Caco-2 (cell line): Measurements from ENCODE around the gene SH2D1A. TPM values are rescaled to one million over a fixed set of nuclear protein-coding genes. Genes with fewer than 3 reads are reported as not detected.

Experiments used
- BruUV-seq: library from RNA; stranded (reverse); fragments of 400-500 nt; replicated peaks from 2 replicates; lab custom pipeline; 2021; lab: Mats Ljungman, UMichigan
- CTCF ChIA-PET: fragments of 300-600 bp; sonication (Branson Sonifier 250); formaldehyde crosslinking; loops from one replicate; lab custom pipeline; 2022; ENCODE audit warnings: antibody characterized with exemption; lab: Charles Lee
- POLR2A ChIA-PET: fragments of 300-600 bp; sonication (Branson Sonifier 250); formaldehyde crosslinking; loops from one replicate; lab custom pipeline; 2022; ENCODE audit warnings: antibody characterized with exemption; lab: Charles Lee
- DNase-seq, 2 experiments: peaks; one replicate each; pipeline versions ENCODE4 v3.0.0 to v3.0.0-alpha.2; 2020 to 2022
- H3K27me3 ChIP-seq: replicated peaks from 2 replicates; pipeline ENCODE4 v1.6.0; 2011; ENCODE audit warnings: low read length; ENCODE audit not compliant: control insufficient read depth, insufficient read depth
- H3K36me3 ChIP-seq: 2 replicates; pipeline ENCODE4 v1.5.1; 2011; ENCODE audit warnings: low read length; ENCODE audit not compliant: control insufficient read depth, insufficient read depth
- H3K4me1 ChIP-seq: fragments of 250-450 bp; sonication (Bioruptor Pico); 2 replicates; pipeline ENCODE4 v1.5.1; 2020; ENCODE audit warnings: mild to moderate bottlenecking
- H3K4me3 ChIP-seq: 2 replicates; pipeline ENCODE4 v1.5.1; 2011; ENCODE audit warnings: low read depth, mild to moderate bottlenecking, control low read depth, low read length
- H3K9me3 ChIP-seq: fragments of 250-450 bp; sonication (Bioruptor Pico); 2 replicates; pipeline ENCODE4 v1.5.1; 2020; ENCODE audit warnings: mild to moderate bottlenecking, moderate library complexity
- H3K27ac Mint-ChIP-seq: one replicate; pipeline ENCODE4 v1.8.0; 2022; ENCODE audit warnings: mixed read lengths; ENCODE audit not compliant: unreplicated experiment
- H3K27me3 Mint-ChIP-seq: one replicate; pipeline ENCODE4 v1.8.0; 2022; ENCODE audit warnings: mixed read lengths; ENCODE audit not compliant: insufficient read depth, unreplicated experiment
- H3K36me3 Mint-ChIP-seq: one replicate; pipeline ENCODE4 v1.8.0; 2022; ENCODE audit warnings: mild to moderate bottlenecking, mixed read lengths; ENCODE audit not compliant: insufficient read depth, unreplicated experiment
- H3K4me1 Mint-ChIP-seq: one replicate; pipeline ENCODE4 v1.8.0; 2022; ENCODE audit warnings: low read depth, mixed read lengths; ENCODE audit not compliant: unreplicated experiment
- H3K4me3 Mint-ChIP-seq: one replicate; pipeline ENCODE4 v1.8.0; 2022; ENCODE audit warnings: mild to moderate bottlenecking, moderate library complexity, mixed read lengths; ENCODE audit not compliant: unreplicated experiment
- H3K9me3 Mint-ChIP-seq: one replicate; pipeline ENCODE4 v1.8.0; 2022; ENCODE audit warnings: mixed read lengths; ENCODE audit not compliant: unreplicated experiment
- intact Hi-C: fragments of 100-400 bp; cut with micrococcal nuclease; formaldehyde crosslinking; loops from one replicate; pipeline ENCODE4 v1.10.0; 2022; ENCODE audit not compliant: unreplicated experiment
- total RNA-seq: library from RNA; stranded (reverse); gene quantifications from 2 replicates; pipeline ENCODE4 v1.2.3, GENCODE V29; 2022
- TF ChIP-seq, protein P1 (sequence below), 2 experiments: fragments of 200-600 bp in 1 of 2; IDR thresholded peaks; 1 replicate in 1 of 2; 2 replicates in 1 of 2; pipeline versions ENCODE4 v1.5.1 to v1.8.0; 2011 to 2022; ENCODE audit warnings: antibody characterized with exemption in 1 of 2, control low read depth in 1 of 2, inconsistent platforms in 1 of 2, low read depth in 1 of 2, low read length in 1 of 2, mild to moderate bottlenecking in 1 of 2, moderate library complexity in 1 of 2; ENCODE audit not compliant: insufficient read depth in 1 of 2, severe bottlenecking in 1 of 2, unreplicated experiment in 1 of 2

SH2D1A gene
- total RNA-seq, 1 experiment from 2014 or later, result not detected

DNA sequence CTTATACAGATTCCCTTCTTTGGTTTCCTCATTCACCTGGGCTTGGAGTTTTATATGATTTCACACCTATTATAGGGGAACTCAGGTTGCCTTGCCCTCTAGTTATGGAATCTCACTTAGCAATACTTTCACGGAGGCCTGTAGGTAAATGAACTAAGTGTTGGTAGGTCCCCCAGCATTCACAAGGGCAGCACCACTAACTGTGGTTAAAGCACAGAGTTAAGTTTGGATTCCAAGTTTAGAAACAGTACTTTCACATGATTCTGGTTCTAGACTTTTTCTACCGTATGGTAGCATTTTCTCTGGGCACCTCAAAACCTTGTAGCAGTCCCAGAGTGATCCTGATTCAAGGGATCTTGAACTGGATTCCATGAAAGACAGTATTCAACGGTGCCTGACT is 46.4 kb downstream of the SH2D1A start:
- no TSS peak for BruUV-seq
- no peaks in the 10 kb centered on the region for H3K4me1 Mint-ChIP-seq
- CTCF ChIA-PET, result no interaction called here
- no peaks in the 10 kb centered on the region for H3K27me3 Mint-ChIP-seq
- POLR2A ChIA-PET, result no interaction called here
- H3K27ac Mint-ChIP-seq, result no peak overlapping the region
- no peaks in the 10 kb centered on the region for H3K36me3 ChIP-seq
- no peaks in the 10 kb centered on the region for H3K9me3 Mint-ChIP-seq
- H3K9me3 ChIP-seq, result no peaks in the 10 kb centered on the region
- no peaks in the 10 kb centered on the region for H3K36me3 Mint-ChIP-seq
- no peaks in the 10 kb centered on the region for H3K27me3 ChIP-seq
- H3K4me1 ChIP-seq, result no peaks in the 10 kb centered on the region
- H3K4me3 Mint-ChIP-seq, result no peak overlapping the region
- TF ChIP-seq, protein P1, sequence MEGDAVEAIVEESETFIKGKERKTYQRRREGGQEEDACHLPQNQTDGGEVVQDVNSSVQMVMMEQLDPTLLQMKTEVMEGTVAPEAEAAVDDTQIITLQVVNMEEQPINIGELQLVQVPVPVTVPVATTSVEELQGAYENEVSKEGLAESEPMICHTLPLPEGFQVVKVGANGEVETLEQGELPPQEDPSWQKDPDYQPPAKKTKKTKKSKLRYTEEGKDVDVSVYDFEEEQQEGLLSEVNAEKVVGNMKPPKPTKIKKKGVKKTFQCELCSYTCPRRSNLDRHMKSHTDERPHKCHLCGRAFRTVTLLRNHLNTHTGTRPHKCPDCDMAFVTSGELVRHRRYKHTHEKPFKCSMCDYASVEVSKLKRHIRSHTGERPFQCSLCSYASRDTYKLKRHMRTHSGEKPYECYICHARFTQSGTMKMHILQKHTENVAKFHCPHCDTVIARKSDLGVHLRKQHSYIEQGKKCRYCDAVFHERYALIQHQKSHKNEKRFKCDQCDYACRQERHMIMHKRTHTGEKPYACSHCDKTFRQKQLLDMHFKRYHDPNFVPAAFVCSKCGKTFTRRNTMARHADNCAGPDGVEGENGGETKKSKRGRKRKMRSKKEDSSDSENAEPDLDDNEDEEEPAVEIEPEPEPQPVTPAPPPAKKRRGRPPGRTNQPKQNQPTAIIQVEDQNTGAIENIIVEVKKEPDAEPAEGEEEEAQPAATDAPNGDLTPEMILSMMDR (IDR thresholded peaks at IDR 0.05; ENCODE audit: insufficient read depth in 1 of 2, low read depth in 1 of 2, low read length in 1 of 2, severe bottlenecking in 1 of 2, unreplicated experiment in 1 of 2), result no peak
- no peak overlapping the region for H3K4me3 ChIP-seq
- DNase-seq, result no peak
- intact Hi-C loops, result no loop called here

DNA sequence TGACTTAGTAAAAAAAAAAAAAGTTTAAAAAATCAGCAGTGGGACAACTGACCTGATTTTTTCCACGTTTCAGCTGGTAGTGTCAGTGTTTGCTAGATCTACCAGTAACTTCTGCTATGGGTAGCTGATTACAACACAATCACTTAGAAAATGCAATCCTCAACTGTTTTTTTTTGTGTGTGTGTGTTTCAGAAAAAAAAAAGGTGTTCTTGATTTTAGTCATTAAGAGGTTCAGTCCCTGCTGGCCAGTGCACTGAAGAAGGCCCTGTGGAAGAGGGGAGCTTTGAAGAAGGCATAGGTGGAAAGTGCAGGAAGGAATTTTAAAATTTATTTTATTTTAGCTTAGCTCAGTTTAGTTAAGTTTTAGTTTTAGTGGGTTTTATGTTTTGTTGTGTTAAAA is 46.9 kb downstream of the SH2D1A start:
- Mint-ChIP-seq H3K4me1 (no peaks in the 10 kb centered on the region), H3K9me3 (no peaks in the 10 kb centered on the region), H3K27ac (no peak overlapping the region), H3K4me3 (no peak overlapping the region), H3K27me3 (no peaks in the 10 kb centered on the region), H3K36me3 (no peaks in the 10 kb centered on the region)
- TF ChIP-seq, protein P1 (IDR thresholded peaks at IDR 0.05; ENCODE audit: insufficient read depth in 1 of 2, low read depth in 1 of 2, low read length in 1 of 2, severe bottlenecking in 1 of 2, unreplicated experiment in 1 of 2), result no peak
- BruUV-seq, result no TSS peak
- intact Hi-C loops, result no loop called here
- Histone ChIP-seq H3K4me3 (no peak overlapping the region), H3K27me3 (no peaks in the 10 kb centered on the region), H3K4me1 (no peaks in the 10 kb centered on the region), H3K9me3 (no peaks in the 10 kb centered on the region), H3K36me3 (no peaks in the 10 kb centered on the region)
- ChIA-PET POLR2A (no interaction called here), CTCF (no interaction called here)
- no peak for DNase-seq

DNA sequence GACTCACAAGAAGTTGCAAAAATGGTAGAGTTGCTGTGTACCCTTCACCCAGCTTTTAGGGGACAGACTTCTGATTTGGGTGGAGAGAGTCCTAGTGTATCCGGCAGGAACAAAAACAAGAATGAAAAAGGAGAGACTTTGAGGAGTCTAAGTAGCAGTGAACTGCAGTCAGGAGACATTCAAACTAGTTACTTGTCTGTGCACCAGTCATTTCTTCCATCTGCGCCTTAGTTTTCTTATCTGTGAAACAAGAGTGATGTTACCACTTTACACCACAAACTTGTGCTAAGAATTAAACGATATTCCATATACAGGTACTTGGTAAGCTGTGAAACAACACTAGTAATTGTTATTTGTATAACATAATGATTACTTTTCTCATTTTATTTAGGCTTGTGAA is 47.3 kb downstream of the SH2D1A start:
- no TSS peak for BruUV-seq
- CTCF ChIA-PET, result no interaction called here

More for the DNA sequence above, 47.3 kb downstream of the SH2D1A start:
- H3K4me1 ChIP-seq, result no peaks in the 10 kb centered on the region
- Mint-ChIP-seq H3K9me3 (no peaks in the 10 kb centered on the region), H3K4me3 (no peak overlapping the region), H3K27ac (no peak overlapping the region), H3K36me3 (no peaks in the 10 kb centered on the region), H3K4me1 (no peaks in the 10 kb centered on the region), H3K27me3 (no peaks in the 10 kb centered on the region)
- intact Hi-C loops, result no loop called here
- H3K4me3 ChIP-seq, result no peak overlapping the region
- POLR2A ChIA-PET, result no interaction called here
- TF ChIP-seq, protein P1 (IDR thresholded peaks at IDR 0.05; ENCODE audit: insufficient read depth in 1 of 2, low read depth in 1 of 2, low read length in 1 of 2, severe bottlenecking in 1 of 2, unreplicated experiment in 1 of 2), result no peak
- no peaks in the 10 kb centered on the region for H3K36me3 ChIP-seq
- no peaks in the 10 kb centered on the region for H3K27me3 ChIP-seq
- no peak for DNase-seq
- H3K9me3 ChIP-seq, result no peaks in the 10 kb centered on the region
